NCI-H446 treated with DMSO at 0.1 percent for 48 hours (cell line): ENCODE measurements around the gene NELFB.

Experiments used
- DNase-seq: peaks from one replicate; lab custom pipeline; 2025; lab: John Stamatoyannopoulos, UW

NELFB gene

DNA sequence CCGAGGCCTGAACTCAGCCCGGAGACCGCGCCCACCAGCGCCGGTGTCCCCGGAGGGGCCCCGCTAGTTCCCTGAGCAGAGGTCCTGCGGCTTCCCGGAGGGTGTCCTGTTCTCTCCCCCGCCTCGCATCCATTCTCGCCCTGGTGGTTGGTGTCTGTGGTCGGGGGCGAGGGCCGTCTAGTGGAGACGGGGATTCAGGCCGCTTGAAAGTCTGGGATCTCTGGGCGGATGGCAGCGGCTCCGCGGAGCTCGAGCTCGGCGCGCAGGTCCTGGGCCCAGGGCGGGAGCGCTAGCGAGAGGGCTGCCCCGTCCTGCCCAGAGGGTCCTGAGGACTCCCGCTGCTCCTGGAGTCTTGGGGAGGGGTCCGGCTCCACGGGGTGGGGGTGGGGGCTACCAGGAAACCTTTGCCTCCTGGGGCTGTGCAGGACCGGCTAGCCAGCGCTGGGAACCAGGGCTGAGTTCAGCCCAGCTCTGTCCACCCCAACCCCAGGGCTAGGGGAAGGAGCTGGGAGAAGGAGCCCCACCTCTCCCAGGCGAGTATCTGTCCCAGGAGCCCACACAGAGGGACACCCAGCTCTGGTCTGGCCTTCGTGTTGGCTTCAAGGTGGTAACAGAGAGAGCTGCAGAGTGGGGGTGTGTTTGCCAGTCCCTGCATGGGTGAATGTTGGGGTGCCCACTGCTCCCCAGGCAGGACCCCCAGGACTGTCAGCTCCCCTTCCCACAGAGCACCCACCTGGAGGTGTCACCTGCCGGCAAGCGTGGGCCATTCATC is 26.4 kb downstream of the NELFB start:
- no peak for DNase-seq

DNA sequence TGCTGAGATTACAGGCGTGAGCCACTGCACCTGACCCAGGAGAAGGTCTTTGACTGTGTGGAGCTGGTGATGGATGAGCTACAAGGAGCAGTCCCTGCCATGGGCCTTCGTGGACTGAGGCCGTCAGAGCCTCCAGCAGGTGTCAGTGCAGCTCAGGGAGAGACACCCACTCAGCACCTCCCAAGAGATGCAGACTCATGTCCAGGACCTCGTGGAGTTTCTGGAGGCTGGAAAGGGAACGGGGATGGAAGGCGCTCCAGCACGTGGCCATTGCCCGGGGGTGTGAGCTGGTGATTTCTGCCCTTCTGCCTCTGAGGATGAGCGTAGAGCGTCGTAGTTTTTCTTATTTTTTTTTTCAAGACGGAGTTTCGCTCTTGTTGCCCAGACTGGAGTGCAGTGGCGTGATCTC is 31.9 kb downstream of the NELFB start:
- no peak for DNase-seq

DNA sequence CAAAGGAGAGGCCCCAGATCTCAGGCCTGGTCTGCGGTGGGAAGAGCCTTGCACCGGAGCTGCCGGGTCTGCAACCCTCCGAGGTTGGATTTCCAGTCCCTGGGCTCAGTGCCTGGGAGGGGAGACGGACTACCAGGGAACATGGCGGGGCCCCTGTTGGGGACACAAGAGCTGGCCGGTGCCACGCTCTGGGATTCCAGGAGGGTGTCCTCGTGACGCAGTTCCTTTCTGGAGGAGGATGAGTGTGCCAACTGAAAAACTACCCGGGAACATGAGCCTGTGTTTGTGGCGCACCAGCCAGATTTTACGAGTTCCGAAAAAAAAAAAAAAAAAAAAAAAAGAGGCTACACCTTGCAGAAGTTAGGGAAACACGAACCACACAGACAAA is 38.0 kb downstream of the NELFB start:
- DNase-seq, result no peak

DNA sequence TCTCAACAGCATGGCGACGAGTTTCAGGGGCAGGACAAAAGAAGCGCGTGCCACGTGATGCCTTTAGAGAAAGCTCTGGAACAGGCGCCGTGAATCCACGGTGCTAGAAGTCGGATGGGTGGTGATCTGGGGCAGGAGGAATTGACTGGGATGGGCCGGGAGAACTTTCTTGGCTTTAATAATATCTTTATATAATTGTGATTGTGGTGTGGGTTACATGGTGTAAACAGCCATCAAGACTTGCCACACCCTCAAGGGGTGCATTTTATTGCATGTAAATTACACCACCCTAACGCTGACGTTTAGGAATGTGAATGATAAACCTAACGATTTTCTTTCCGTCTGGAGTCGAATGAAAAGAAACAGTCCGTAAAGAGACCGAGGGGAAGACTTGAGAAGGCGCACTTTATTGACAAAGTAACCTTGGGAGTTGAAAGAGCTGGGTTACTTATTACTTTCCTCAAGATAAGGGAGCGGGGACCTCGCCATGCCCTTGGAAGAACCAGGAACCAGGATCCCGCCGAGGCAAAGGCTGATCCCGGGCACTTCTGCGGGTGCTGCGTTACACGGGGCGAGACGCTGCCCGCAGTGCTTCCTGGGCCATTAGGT is 38.5 kb downstream of the NELFB start:
- DNase-seq, result no peak

DNA sequence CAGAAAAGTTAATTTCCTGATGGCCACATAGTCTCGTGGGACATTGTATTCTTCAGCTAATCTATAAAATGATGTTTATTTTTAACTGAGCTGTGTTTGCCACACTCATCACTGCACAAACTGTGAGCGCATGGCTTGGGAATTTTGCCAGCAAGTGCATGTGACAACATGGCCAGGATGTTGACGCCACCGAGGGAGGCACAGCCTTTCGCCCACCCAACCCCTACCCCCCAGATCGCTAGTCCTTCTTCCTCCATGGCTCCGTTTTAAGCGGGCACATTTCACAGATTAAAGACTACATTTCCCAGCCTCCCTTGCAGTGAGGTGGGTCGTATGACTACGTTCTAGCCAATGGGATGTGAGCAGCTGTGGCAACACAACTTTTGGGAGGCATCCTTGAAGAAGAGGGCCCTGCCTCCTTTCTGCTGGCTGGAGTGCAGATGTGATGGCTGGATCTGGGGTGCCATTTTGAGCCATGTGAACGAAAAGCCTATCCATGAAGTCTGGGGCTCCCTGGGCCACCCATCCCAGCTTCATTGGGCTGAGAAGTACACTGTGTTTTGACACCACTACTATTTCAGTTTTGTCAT is 39.1 kb downstream of the NELFB start:
- DNase-seq, result no peak

DNA sequence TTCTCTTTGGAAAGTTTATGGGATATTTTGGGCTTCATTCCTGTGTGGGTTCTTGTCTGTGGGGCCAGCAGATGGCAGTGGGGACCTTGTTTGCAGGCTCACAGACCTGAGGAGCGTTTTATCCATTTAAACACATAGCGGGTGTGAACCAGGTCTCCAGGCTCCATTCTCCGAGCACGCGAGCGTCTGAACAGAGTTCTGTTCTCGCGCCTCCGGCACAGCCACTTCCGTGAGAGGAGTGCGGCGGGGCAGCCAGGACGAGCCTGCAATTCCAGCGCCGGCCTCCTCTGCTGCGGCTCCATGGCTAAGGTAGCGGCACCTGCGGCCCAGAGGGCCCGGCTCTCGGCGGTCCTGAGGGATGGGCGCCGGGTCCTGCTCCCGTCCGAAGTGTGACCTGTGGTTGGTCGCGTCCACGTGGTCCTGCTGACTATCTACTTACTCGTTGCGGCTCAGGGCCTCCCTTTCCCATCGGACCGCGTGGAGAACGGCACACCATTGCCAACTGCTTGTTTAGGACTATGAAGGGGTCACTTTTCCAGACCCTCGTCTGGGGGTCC is 39.6 kb downstream of the NELFB start:
- DNase-seq, result no peak

DNA sequence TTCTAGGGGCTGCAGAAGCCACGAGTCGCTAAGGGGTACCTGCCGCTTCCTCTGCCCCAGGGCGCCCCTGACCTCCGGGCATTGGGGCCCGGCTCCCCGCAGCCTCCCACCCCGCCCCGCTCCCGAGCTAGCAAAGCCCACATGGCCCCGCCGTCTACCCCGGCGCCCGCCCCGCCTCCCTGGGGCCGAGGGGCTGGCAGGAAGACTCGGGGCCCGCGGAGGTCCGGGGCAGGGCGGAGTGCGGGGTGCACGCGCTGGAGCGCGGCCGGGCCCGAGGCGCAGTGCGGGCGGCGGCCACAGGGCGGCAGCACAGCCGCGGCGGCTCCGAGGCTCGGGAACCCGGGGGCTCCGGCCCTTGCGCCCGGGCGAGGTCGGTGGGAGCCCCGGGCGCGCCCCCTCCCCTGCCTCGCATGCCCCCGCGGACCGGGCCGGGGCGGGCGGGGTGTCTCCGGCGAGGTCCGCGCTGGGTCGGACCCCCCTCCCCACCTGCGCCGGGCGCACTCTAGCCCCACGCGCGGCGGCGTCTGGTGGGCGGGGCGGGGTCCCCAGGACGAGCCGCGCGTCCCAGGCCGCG is 40.2 kb downstream of the NELFB start:
- DNase-seq, result no peak

DNA sequence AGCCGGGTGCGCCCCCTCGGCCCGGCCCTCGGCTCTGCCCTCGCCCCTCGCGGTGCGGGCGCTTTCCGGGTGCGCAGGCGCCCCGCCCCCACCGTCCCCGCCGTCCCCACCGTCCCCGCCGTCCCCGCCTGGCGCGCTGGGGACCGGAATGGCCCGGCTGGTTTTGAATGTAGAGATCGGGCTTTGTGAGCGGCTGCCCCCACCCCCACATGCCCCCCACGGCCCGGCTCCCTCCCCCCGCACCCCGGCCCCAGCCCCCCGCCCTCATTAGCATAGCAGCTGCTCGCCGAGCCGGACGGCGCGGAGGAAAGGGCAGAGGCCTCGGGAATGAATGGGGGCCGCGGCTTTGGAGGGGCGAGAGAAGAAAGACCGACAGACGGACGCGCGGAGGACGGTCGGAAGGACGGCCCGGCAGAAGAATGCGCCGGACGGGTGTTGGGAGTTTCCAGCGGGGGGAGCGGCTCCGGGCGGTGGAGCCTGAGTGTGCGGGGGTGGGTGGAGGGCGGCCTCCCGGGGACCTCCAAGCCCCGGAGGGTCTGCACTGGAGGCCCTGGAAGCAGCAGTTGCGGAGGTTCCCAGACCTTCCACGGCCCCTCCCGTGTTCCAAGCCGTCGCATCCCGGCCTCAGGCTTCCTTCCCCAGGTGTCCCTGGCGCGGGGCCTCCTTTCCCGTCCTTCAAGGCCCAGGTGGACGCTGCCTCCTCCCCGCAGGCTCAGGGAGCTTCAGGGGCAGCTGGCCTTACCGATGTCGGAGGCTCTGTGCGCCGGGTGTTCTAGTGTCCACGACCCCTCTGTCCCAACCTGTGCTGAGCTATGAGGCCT is 40.9 kb downstream of the NELFB start:
- no peak for DNase-seq

DNA sequence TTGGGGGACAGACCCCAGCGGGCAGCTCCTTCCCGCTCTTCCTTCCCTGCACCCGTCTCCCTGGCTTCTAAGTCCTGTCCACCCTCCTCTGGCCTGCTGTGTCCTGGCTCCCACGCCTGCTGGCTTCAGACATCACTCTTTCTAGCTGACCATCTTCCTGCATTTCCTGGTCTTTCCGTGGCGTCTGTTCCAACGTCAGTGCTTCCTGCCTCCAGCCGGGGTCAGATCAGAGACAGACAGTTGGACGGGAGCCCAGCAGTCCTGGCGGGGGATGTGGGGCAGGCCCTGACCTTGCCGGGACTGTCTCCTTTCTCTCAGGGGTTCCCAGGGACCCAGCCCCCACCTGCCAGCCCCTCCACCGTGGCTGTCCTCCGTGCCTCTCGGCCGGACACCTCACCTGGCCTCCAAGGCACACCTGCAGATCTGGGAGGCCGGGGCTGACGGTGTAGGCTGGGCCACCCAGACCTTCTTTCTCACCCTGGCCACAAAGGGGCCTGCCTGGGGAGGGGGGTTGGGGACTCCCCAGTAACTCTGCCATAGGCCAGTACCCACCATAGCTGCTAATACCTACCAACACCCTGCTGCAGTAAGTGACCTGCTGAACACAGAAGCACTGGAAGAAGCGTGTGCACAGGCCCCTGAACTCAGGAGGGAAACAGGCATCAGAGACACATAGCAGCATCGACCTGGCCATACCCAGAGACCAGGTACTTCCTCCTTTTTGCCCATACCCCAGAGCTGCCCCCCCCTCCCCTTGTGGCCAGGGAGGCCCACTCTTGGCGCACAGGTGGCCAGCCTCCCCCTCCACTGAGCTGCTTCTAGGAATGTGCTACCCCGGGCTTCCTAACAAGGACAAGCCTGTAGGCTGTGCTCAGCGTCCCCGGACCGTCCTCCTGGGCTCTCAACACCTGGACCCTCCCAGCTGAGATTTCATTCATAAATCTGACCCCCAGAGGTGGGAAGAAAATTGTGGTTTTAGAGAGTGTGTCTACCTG is 41.8 kb downstream of the NELFB start:
- DNase-seq, result no peak

DNA sequence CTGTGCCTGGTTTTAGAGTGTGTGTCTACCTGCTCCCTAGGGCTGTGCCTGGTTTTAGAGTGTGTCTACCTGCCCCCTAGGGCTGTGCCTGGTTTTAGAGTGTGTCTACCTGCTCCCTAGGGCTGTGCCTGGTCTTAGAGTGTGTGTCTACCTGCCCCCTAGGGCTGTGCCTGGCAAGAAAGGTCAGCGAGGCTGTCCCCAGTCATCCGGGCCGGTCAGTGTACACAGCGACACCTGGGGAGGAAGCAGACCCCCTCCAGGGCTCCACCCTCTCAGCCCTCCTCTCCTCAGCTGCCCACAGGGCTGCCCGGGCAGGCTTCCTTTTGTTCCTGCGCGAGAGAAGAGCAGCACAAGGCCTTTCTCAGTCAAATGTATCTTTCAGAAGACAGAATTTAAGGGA is 42.8 kb downstream of the NELFB start:
- DNase-seq, result no peak

DNA sequence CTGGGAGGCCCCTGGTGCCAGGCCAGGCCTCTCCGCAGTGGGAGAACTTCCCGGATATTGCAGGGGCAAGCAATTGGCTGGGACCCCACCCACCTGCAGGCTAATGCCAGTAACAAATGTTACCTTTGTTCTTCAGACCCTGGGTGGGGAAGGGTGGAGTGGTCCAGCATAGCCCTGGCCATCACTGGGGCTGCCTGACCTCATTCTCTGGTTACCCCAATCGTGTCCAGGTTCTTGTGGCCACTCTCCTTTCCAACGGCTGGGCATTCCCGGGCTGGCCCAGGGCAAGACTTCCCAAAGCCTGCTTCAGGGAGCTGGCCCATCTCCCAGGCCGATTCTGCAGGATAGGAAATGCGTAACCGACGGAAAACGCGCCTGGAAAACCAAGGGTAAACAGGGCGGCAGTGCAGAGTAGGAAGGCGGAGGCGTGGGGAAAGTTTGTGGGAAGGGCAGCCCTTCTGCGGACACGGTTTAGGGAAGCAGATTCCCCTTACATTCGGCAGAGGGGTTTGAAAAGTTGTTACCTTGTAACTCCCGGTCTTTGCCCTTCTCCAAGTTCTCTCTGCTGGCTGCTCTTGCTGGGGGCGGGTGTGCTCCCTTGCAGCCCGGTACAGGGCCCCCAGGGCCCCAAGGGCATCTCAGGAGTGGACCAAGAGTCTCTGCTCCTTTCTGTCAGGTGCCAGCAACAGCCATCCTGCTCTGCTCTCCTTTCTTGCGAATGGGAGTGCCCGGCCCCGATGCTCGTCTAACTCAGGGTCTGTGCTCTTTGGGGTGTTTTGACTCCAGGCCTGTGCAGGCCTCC is 43.5 kb downstream of the NELFB start:
- DNase-seq, result no peak

DNA sequence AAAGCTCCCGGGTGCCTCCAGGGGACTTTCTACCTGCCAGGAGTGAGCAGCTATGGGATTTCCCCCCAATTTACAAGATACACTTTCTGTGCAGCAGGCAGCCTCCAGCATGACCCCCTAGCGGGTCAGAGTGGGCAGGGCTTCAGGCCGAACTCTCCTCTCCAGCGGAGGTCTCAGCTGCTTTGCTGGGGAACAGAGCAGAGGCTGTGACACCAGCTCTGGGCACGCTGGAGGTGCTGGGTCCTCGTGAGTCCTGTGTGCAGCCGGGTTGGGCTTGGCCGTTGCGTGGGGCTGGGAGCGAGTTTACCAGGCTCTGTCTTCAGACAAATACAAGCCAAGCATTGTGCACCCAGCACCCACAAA is 44.1 kb downstream of the NELFB start:
- DNase-seq, result no peak

DNA sequence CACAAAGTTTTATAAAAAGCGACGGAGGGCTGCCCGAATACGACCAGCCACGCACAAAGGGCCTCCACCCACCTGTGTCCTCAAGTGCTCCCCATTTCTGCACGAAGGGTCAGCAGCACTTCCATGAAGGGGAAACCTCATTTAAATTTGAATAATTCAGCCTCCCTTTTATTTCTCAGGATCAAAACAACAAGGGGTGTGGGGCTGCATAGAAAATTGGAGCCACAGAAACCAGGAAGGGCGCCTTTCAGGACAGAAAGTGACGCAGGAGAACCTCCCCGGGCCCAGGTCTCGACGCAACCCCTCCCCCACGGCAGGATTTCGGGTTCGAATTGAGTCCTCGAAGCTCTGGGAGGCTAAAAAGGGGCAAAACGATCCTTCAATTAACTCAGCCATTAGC is 44.8 kb downstream of the NELFB start:
- no peak for DNase-seq

DNA sequence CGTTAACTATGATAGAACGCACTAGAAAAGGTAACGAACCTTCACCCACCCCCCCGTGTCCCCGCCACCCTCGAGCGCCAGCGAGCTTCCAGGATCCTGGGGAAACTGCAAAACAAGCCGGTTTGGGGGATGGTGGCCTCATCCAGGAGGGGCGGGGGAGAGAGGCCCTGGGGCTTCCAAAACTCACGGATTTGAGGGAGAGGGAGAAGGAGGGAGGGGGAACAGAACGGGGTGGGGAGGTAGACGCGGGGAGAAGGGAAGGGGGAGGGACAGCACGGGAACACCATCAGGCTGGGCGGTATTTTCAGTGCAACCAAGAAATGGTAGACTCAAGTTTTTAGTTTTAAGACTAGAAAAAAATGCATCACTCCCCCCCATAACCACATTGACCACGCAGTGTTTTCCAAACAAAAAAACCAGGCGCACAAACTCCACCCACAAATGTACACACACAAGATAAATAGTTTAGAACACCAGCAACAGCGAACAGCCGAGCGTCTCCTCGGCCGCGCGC is 45.5 kb downstream of the NELFB start:
- no peak for DNase-seq

DNA sequence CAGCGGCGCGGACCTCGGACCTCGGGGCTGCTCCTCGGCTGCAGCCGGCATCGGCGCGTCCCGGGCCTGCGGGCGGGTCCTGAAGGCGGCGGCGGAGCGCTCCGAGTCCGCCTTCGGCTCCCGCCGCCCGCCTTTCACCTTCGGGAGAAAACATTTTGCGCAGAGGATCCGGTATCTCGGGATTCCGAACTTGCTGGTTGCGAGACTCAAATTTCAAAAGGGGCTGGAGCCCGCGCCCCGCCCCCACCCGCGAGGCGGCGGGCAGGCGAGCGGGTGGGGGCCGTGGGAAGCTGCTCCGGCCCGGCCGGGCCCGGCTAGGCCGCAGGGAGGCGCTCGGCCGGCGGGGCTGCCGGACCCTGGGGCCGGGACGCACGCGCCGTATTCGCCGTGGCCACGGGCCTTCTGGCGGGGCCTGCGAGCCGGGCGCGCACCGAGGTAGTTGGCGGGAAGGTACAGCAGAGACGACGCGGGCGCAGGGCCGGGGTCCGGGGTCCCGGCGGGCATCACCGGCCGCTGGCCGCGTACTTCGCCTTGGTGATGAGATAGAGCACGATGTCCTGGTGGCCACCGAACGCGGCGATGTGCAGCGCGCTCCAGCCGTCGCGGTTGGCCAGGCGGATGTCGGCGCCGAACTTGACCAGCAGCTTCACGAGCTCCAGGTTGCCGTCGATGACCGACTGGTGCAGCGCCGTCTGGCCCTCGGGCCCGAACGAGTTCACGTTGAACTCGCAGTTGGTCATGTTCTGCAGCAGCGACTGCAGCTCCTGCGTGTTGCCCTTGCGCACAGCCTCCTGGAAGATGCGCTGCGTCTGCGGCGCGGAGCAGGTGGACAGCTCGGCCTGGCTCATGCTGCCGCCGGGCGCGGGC is 46.2 kb downstream of the NELFB start:
- no peak for DNase-seq

DNA sequence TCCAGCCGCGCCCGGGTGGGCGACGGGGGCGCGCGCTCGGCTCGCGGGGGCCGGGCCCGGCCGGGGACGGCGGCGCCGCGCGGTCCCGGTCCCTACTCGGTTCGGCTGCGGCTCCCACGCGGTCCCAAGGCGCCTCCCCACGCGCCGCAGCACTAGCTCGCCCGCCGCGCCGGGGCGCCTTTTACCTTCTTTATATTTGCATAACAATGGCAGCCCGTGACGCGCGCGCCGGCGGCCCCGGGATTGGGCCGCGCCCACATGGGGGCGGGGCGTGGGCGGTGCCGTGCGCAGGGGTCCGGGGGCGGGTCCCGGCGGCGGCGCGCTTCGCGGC is 47.0 kb downstream of the NELFB start, which contains the start of gene NRARP:
Gene NRARP (minus strand): TSS at position 154 of the 331 bp plus-strand sequence. CDS start 343 bp downstream, outside the sequence.
- peak; percentile 50 for DNase-seq

DNA sequence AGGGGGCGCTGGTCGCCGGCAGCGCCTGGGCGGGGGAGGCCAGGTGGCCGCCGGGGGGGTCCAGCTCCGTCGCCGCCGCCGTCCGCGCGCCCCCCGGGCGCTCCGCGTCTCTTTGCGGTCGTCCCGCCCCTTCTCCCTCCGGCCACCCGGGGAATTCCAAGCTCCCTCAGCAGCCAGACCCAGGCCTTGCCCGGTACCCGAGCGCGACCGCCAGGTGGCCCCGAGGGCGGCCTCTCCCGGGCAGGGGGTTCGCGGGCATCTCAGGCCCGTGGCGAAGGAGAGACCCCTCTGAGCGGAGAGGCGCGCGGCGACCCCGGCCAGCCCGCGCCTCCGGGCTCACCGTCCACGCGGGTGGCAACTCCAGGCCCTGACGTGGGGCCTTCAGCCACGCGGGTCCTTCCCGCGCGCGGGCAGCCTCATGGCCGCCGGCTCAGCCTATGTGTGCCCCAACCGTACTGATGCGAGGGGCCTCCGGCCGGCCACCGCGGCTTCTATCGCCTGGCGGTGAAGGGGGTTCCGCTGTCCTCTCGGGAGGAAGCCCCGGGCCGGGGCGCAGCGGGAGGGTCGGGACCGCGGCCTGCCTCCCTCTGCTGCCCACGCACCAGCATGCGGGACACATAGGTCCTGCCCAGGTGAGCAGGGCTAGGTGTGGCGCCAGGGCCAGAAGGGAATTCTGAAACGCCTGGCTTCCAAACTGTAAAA is 47.5 kb downstream of the NELFB start:
- DNase-seq, result no peak
